Measurements from ENCODE around the gene TOLLIP. TPM values are rescaled to one million over a fixed set of nuclear protein-coding genes. Genes with fewer than 3 reads are reported as not detected.

The TOLLIP gene
- total and polyA plus RNA-seq, 2 of the 4 experiments (the other 2 are of a cell fraction) = 19.7 to 42.9 TPM

DNA sequence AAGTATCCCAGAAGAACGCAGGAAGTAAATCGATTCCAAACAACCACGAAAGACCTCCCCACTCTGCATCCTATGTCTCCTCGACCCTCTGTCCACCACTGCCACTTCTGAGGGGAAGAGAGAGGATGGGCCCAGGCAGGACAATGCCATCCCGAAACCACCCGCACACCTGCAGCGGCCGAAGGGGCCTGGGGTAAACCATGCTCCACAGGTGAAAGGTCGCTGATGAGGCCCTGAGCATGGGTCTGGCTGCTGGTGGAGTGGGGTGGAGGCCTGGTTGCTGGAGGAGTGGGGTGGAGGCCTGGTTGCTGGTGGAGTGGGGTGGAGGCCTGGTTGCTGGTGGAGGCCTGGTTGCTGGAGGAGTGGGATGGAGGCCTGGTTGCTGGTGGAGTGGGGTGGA lies 13.1 kb downstream of the TOLLIP start:
- no peak for DNase-seq
- no peak overlapping the region for H3K9ac ChIP-seq (ENCODE audit: low read depth, low read length)
- in situ Hi-C loops (cut with MboI; ENCODE audit: low sequenced_read_pairs) = no loop called here

More for the DNA sequence above, 13.1 kb downstream of the TOLLIP start:
- Histone ChIP-seq H2BK120ac (ENCODE audit: low read depth, low read length) (no peak overlapping the region), H3K4me2 (ENCODE audit: low read depth, low read length) (no peak overlapping the region), H3K18ac (ENCODE audit: low read depth, low read length) (no peak overlapping the region), H3K23ac (ENCODE audit: low read depth, low read length) (no peak overlapping the region), H3K4me1 (ENCODE audit: control insufficient read depth, insufficient read depth, low read length) (peaks cover 6% of the 10 kb centered on the region), H3K9me3 (ENCODE audit: control insufficient read depth, insufficient read depth, low read length) (no peaks in the 10 kb centered on the region), H2AK9ac (replicated peaks; ENCODE audit: low read depth, low read length, poor library complexity) (no peak overlapping the region), H3K27me3 (ENCODE audit: control insufficient read depth, insufficient read depth, low read length) (no peaks in the 10 kb centered on the region), H2AFZ (replicated peaks; ENCODE audit: low read length, poor library complexity) (no peak overlapping the region), H4K5ac (ENCODE audit: low read depth, low read length) (no peak overlapping the region), H3K36me3 (ENCODE audit: control insufficient read depth, insufficient read depth, low read length) (peaks cover 27% of the 10 kb centered on the region), H3K56ac (ENCODE audit: extremely low read depth, insufficient read depth, low read length) (no peak overlapping the region), H2BK15ac (ENCODE audit: low read depth, low read length) (no peak overlapping the region), H3K9me1 (ENCODE audit: insufficient read depth, low read length) (peaks cover 2% of the 10 kb centered on the region), H4K91ac (ENCODE audit: insufficient read depth, low read depth, low read length) (no peak overlapping the region), H2AK5ac (ENCODE audit: low read depth, low read length) (no peak overlapping the region), H3K27ac (ENCODE audit: insufficient read depth, low read length) (no peak overlapping the region), H3K4ac (ENCODE audit: low read depth, low read length) (no peak overlapping the region), H4K20me1 (ENCODE audit: insufficient read depth, low read length) (peaks cover 52% of the 10 kb centered on the region), H3K4me3 (ENCODE audit: insufficient read depth, low read depth, low read length) (no peak overlapping the region), H3K14ac (replicated peaks; ENCODE audit: low read depth, low read length) (no peak overlapping the region), H4K8ac (ENCODE audit: low read depth in 2 of 2, low read length in 2 of 2) (no peak overlapping the region), H3K79me1 (ENCODE audit: low read depth in 1 of 2, low read length in 2 of 2) (peaks cover 12 to 74% of the 10 kb centered on the region in 2 experiments; a peak in 3 of 4 replicates), H2BK5ac (ENCODE audit: low read depth, low read length, poor library complexity, severe bottlenecking) (no peak overlapping the region), H2BK20ac (ENCODE audit: low read depth, low read length) (no peak overlapping the region)
- TF ChIP-seq RFX5 (IDR thresholded peaks at IDR 0.05; ENCODE audit: low read depth, low read length) (no peak), ELK1 (IDR thresholded peaks at IDR 0.05; ENCODE audit: borderline replicate concordance, low read depth, low read length) (no peak), POLR2A (IDR thresholded peaks at IDR 0.05; ENCODE audit: low read depth, low read length) (no peak), FOS (IDR thresholded peaks at IDR 0.05; ENCODE audit: low read depth, low read length) (no peak), CEBPB (IDR thresholded peaks at IDR 0.05; ENCODE audit: low read depth, low read length) (no peak), MAZ (IDR thresholded peaks at IDR 0.05; ENCODE audit: borderline replicate concordance, low read depth, low read length) (no peak), MAFK (IDR thresholded peaks at IDR 0.05; ENCODE audit: low read depth, low read length) (no peak), NFE2L2 (IDR thresholded peaks at IDR 0.05; ENCODE audit: low read depth, low read length) (no peak), CHD1 (IDR thresholded peaks at IDR 0.05; ENCODE audit: low read depth, low read length) (no peak), SMC3 (IDR thresholded peaks at IDR 0.05; ENCODE audit: low read depth, low read length) (no peak), RAD21 (IDR thresholded peaks at IDR 0.05; ENCODE audit: low read length) (no peak), RCOR1 (IDR thresholded peaks at IDR 0.05; ENCODE audit: insufficient replicate concordance, low read length) (no peak), BHLHE40 (IDR thresholded peaks at IDR 0.05; ENCODE audit: low read depth, low read length) (no peak), MXI1 (IDR thresholded peaks at IDR 0.05; ENCODE audit: borderline replicate concordance, low read depth, low read length) (no peak)
- TF ChIP-seq, protein P1, sequence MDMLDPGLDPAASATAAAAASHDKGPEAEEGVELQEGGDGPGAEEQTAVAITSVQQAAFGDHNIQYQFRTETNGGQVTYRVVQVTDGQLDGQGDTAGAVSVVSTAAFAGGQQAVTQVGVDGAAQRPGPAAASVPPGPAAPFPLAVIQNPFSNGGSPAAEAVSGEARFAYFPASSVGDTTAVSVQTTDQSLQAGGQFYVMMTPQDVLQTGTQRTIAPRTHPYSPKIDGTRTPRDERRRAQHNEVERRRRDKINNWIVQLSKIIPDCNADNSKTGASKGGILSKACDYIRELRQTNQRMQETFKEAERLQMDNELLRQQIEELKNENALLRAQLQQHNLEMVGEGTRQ (IDR thresholded peaks at IDR 0.05; ENCODE audit: low read depth, low read length) = no peak
- TF ChIP-seq, protein P2, sequence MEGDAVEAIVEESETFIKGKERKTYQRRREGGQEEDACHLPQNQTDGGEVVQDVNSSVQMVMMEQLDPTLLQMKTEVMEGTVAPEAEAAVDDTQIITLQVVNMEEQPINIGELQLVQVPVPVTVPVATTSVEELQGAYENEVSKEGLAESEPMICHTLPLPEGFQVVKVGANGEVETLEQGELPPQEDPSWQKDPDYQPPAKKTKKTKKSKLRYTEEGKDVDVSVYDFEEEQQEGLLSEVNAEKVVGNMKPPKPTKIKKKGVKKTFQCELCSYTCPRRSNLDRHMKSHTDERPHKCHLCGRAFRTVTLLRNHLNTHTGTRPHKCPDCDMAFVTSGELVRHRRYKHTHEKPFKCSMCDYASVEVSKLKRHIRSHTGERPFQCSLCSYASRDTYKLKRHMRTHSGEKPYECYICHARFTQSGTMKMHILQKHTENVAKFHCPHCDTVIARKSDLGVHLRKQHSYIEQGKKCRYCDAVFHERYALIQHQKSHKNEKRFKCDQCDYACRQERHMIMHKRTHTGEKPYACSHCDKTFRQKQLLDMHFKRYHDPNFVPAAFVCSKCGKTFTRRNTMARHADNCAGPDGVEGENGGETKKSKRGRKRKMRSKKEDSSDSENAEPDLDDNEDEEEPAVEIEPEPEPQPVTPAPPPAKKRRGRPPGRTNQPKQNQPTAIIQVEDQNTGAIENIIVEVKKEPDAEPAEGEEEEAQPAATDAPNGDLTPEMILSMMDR (conservative IDR thresholded peaks at IDR 0.05; ENCODE audit: low read depth, low read length) = no peak
- no TSS peak for BruUV-seq (replicated peaks)
- ChIA-PET CTCF (no interaction called here), POLR2A (ENCODE audit: unreplicated experiment) (no interaction called here)
- dilution Hi-C loops (cut with HindIII; ENCODE audit: low sequenced_read_pairs, unreplicated experiment) = no loop called here
- intact Hi-C loops (cut with micrococcal nuclease) = no loop called here
- 100% methylated on average over 2 of the region's 9 CpGs; no CpG with 5 or more reads in 1 of the 2 experiments for WGBS, 2 experiments (ENCODE audit: extremely low coverage in 2 of 2, insufficient read length in 1 of 2)
- no peak for ATAC-seq (ENCODE audit: low read depth)

All from IMR-90 (cell line).